Mesenchymal stem cell (in vitro differentiated cells and primary cell): ENCODE results near the gene CENPP.
A peak's percentile ranks its signal among the peaks of the same experiment; 100 is the strongest.
"Not testable (repeated sequence)": the region's sequence is repeated elsewhere in the genome, so short reads cannot be mapped to it uniquely, and the experiment has no call there.

Experiments
- DNase-seq: peaks from one replicate; pipeline ENCODE4 v3.0.0-alpha.2; 2013
- H2AFZ ChIP-seq: one replicate; pipeline ENCODE4 v1.6.1; 2013; ENCODE audit warnings: low read depth, mild to moderate bottlenecking, control low read depth, inconsistent platforms, low read length, moderate library complexity
- H2AK5ac ChIP-seq: 2 replicates; pipeline ENCODE4 v1.6.1; 2013; ENCODE audit warnings: low read length, moderate library complexity, mild to moderate bottlenecking, inconsistent platforms; ENCODE audit not compliant: severe bottlenecking
- H2BK120ac ChIP-seq: one replicate; pipeline ENCODE4 v1.6.1; 2013; ENCODE audit warnings: low read depth, mild to moderate bottlenecking, inconsistent platforms, low read length, moderate library complexity
- H2BK12ac ChIP-seq, 2 experiments: one replicate each; pipeline ENCODE4 v1.6.1; 2013; ENCODE audit warnings: inconsistent platforms in 2 of 2, low read length in 2 of 2, mild to moderate bottlenecking in 2 of 2, moderate library complexity in 2 of 2, control low read depth in 1 of 2
- H2BK15ac ChIP-seq: one replicate; pipeline ENCODE4 v1.6.1; 2013; ENCODE audit warnings: mild to moderate bottlenecking, low read depth, inconsistent platforms; ENCODE audit not compliant: poor library complexity, severe bottlenecking
- H2BK5ac ChIP-seq: 2 replicates; pipeline ENCODE4 v1.6.1; 2013; ENCODE audit warnings: low read depth, mild to moderate bottlenecking, low read length, control low read depth, inconsistent platforms; ENCODE audit not compliant: poor library complexity, severe bottlenecking
- H3K14ac ChIP-seq, 2 experiments: one replicate each; pipeline ENCODE4 v1.6.1; 2013; ENCODE audit warnings: inconsistent platforms in 2 of 2, low read length in 2 of 2, control low read depth in 1 of 2, mild to moderate bottlenecking in 1 of 2, moderate library complexity in 1 of 2
- H3K18ac ChIP-seq, 2 experiments: one replicate each; pipeline ENCODE4 v1.6.1; 2013; ENCODE audit warnings: inconsistent platforms in 2 of 2, low read length in 2 of 2, control low read depth in 1 of 2, low read depth in 1 of 2, mild to moderate bottlenecking in 1 of 2
- H3K23ac ChIP-seq, 2 experiments: one replicate each; pipeline ENCODE4 v1.6.1; 2013; ENCODE audit warnings: inconsistent platforms in 2 of 2, low read length in 2 of 2, mild to moderate bottlenecking in 2 of 2, moderate library complexity in 2 of 2, control low read depth in 1 of 2
- H3K27ac ChIP-seq: 2 replicates; pipeline ENCODE4 v1.5.1; 2013; ENCODE audit warnings: mild to moderate bottlenecking, moderate library complexity, low read length, control low read depth, inconsistent platforms; ENCODE audit not compliant: poor library complexity, severe bottlenecking
- H3K27me3 ChIP-seq, 2 experiments: 2 replicates each; pipeline versions ENCODE4 v1.6.1 to v1.7.0; 2013; ENCODE audit warnings: low read length in 2 of 2, mild to moderate bottlenecking in 2 of 2, moderate library complexity in 2 of 2, control low read depth in 1 of 2, inconsistent platforms in 1 of 2; ENCODE audit not compliant: control insufficient read depth in 1 of 2, insufficient read depth in 1 of 2
- H3K36me3 ChIP-seq, 2 experiments: 2 replicates each; pipeline versions ENCODE4 v1.6.1 to v1.7.0; 2013; ENCODE audit warnings: low read length in 2 of 2, control low read depth in 1 of 2, inconsistent platforms in 1 of 2, low read depth in 1 of 2, mild to moderate bottlenecking in 1 of 2; ENCODE audit not compliant: insufficient read depth in 2 of 2, control insufficient read depth in 1 of 2
- H3K4ac ChIP-seq, 2 experiments: one replicate each; pipeline ENCODE4 v1.6.1; 2013; ENCODE audit warnings: inconsistent platforms in 2 of 2, low read length in 2 of 2, mild to moderate bottlenecking in 2 of 2, moderate library complexity in 2 of 2, control low read depth in 1 of 2, low read depth in 1 of 2
- H3K4me1 ChIP-seq: 2 replicates; pipeline ENCODE4 v1.6.1; 2013; ENCODE audit warnings: low read depth, low read length, control low read depth; ENCODE audit not compliant: control insufficient read depth, insufficient read depth
- H3K4me2 ChIP-seq: 2 replicates; pipeline ENCODE4 v1.6.1; 2013; ENCODE audit warnings: low read length, mild to moderate bottlenecking, inconsistent platforms; ENCODE audit not compliant: poor library complexity, severe bottlenecking
- H3K4me3 ChIP-seq, 2 experiments: 2 replicates each; pipeline versions ENCODE4 v1.5.1 to v1.7.0; 2013; ENCODE audit warnings: low read length in 2 of 2, mild to moderate bottlenecking in 2 of 2, control low read depth in 1 of 2, low read depth in 1 of 2; ENCODE audit not compliant: insufficient read depth in 1 of 2
- H3K79me1 ChIP-seq: replicated peaks from 2 replicates; pipeline ENCODE4 v1.6.1; 2013; ENCODE audit warnings: mild to moderate bottlenecking, control low read depth, low read length, inconsistent platforms; ENCODE audit not compliant: poor library complexity, severe bottlenecking
- H3K9ac ChIP-seq: 2 replicates; pipeline ENCODE4 v1.7.0; 2013; ENCODE audit warnings: mild to moderate bottlenecking, low read length, moderate library complexity
- H3K9me3 ChIP-seq: 2 replicates; pipeline ENCODE4 v1.7.0; 2013; ENCODE audit warnings: mild to moderate bottlenecking, low read length; ENCODE audit not compliant: control insufficient read depth
- H4K8ac ChIP-seq: one replicate; pipeline ENCODE4 v1.6.1; 2013; ENCODE audit warnings: inconsistent platforms, mild to moderate bottlenecking, low read length, moderate library complexity
- H4K91ac ChIP-seq: one replicate; pipeline ENCODE4 v1.6.1; 2013; ENCODE audit warnings: mild to moderate bottlenecking, low read length, inconsistent platforms
- WGBS: methylation state at CpG from one replicate; pipeline ENCODE4 v1.1.7; 2013; ENCODE audit warnings: mixed read lengths; 5-methylcytosine and 5-hydroxymethylcytosine counted together

CENPP gene

DNA sequence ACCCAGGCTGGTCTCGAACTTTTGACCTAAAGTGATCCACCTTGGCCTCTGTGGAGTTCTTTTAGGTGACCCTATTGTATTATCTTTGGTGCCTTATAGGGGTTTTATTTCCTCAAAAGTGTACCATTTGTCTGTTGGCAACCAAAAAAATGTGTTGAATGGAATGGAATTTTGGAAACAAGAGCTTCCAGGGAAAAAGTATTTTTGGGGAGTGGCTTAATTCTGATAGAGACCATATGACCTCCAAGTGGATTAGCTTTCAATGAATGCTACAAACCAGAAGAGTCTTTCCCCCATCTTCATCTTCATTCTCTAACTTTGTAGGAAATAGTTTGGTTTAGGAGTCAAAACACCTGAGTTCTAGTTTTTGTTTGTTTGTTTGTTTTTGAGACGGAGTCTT, 82.1 kb downstream of the CENPP start:
- H3K4me1 ChIP-seq, result no peaks in the 10 kb centered on the region
- no peak overlapping the region for H2BK12ac ChIP-seq
- no peaks in the 10 kb centered on the region for H3K27me3 ChIP-seq
- H2AFZ ChIP-seq, result no peak overlapping the region
- no peak overlapping the region for H3K4me2 ChIP-seq
- no peak overlapping the region for H4K91ac ChIP-seq
- no peak overlapping the region for H2BK5ac ChIP-seq
- no peak overlapping the region for H3K23ac ChIP-seq
- H2BK120ac ChIP-seq, result no peak overlapping the region
- 95% methylated on average over 2 of the region's 2 CpGs for WGBS
- H3K4ac ChIP-seq, result no peak overlapping the region
- no peak overlapping the region for H3K14ac ChIP-seq
- H2AK5ac ChIP-seq, result no peak overlapping the region
- H3K9ac ChIP-seq, result no peak overlapping the region
- no peak overlapping the region for H2BK15ac ChIP-seq
- no peak overlapping the region for H3K27ac ChIP-seq
- H3K9me3 ChIP-seq, result no peaks in the 10 kb centered on the region
- H3K79me1 ChIP-seq, result no peaks in the 10 kb centered on the region
- no peak overlapping the region for H4K8ac ChIP-seq
- no peak overlapping the region for H3K4me3 ChIP-seq
- no peak for DNase-seq
- H3K18ac ChIP-seq, result no peak overlapping the region
- no peaks in the 10 kb centered on the region for H3K36me3 ChIP-seq

DNA sequence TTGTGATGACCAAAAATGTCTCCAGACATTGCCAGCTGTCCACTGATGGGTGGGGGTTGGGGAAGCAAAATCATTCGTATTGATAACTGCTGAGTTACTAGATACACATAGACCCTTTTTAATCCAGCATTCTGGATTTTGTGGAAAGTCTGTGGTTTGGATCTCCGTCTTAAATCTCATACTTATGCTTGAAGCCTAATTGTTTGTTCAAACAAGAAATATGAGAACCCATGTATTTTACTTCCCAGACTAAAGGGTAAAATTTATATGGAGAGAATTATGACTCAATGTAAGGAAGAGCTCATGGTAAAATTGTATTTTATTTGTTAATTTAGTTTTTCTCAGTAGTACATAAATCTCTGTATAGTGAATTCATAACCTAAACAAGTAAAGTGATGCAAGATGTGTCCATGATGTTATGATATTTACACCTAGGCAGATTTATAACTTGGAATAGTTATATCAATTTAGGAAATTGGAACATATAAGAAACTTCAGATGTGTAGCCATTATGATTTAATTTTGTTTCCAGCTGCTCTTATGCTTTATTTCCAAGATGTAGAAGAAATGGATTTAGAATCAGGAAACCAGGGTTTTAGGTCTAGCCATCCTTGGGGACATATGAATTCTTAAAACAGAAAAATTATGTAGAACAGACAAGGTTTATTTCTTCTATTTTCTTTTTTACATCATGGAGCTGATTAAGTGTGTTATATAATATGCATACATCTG, 83.2 kb downstream of the CENPP start:
- Histone ChIP-seq H4K91ac (no peak overlapping the region), H3K4ac (no peak overlapping the region), H3K27ac (no peak overlapping the region), H2AFZ (no peak overlapping the region), H3K9ac (no peak overlapping the region), H3K27me3 (no peaks in the 10 kb centered on the region), H3K4me3 (no peak overlapping the region), H3K36me3 (no peaks in the 10 kb centered on the region), H2BK15ac (no peak overlapping the region), H3K4me2 (no peak overlapping the region), H3K4me1 (no peaks in the 10 kb centered on the region), H3K23ac (no peak overlapping the region), H2AK5ac (no peak overlapping the region), H3K14ac (no peak overlapping the region), H3K18ac (no peak overlapping the region), H2BK5ac (no peak overlapping the region), H4K8ac (no peak overlapping the region), H3K9me3 (no peaks in the 10 kb centered on the region), H2BK12ac (no peak overlapping the region), H3K79me1 (no peaks in the 10 kb centered on the region), H2BK120ac (no peak overlapping the region)
- WGBS, result 100% methylated on average over 1 of the region's 2 CpGs
- DNase-seq, result no peak

DNA sequence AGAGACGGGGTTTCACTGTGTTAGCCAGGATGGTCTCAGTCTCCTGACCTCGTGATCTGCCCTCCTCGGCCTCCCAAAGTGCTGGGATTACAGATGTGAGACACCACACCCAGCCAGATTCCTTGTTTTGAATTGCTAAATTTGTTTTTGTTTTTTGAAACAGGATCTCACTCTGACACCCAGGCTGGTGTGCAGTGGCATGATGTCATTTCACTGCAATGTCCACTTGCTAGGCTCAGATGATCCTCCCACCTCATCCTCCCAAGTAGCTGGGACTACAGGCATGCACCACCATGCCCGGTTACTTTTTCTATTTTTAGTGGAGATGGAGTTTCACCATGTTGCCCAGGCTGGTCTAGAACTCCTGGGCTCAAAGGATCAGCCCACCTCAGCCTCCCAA, 85.4 kb downstream of the CENPP start:
- H3K9me3 ChIP-seq, H2BK120ac ChIP-seq, H3K4ac ChIP-seq, H3K79me1 ChIP-seq, H3K4me2 ChIP-seq, H4K91ac ChIP-seq, H3K4me1 ChIP-seq, H2BK5ac ChIP-seq, H2BK12ac ChIP-seq, H3K36me3 ChIP-seq, H2AFZ ChIP-seq, H4K8ac ChIP-seq, H3K27ac ChIP-seq, H3K14ac ChIP-seq, H3K27me3 ChIP-seq, H2AK5ac ChIP-seq, H2BK15ac ChIP-seq, H3K23ac ChIP-seq, H3K18ac ChIP-seq, H3K4me3 ChIP-seq, DNase-seq: not testable (repeated sequence)
- peak overlapping the region; percentile 32 for H3K9ac ChIP-seq
- WGBS, result 84% methylated on average over 4 of the region's 4 CpGs

DNA sequence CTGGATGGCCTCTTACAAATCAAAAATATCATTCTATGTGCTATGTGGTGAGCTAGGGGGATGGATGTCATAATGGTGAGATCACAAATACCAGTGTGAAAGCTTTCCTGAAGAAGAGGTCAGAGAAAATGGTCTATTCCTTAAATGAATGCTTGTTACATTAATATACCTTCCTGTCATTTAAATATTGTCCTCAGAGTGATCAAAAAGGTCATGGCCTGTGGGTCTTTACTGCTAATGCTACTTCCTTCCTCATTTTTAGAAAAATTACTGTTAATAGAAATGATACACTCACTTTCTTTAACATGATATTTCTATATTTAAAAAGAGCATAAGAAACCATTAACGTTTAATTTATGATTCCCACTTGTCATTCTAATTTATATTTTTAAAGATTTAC, 88.8 kb downstream of the CENPP start:
- no peak overlapping the region for H2BK12ac ChIP-seq
- H3K79me1 ChIP-seq, result no peaks in the 10 kb centered on the region
- H3K4me3 ChIP-seq, result no peak overlapping the region
- no peak overlapping the region for H2BK5ac ChIP-seq
- no peak overlapping the region for H2BK120ac ChIP-seq
- no peak overlapping the region for H3K27ac ChIP-seq
- H4K8ac ChIP-seq, result no peak overlapping the region
- H3K4ac ChIP-seq, result no peak overlapping the region
- no peaks in the 10 kb centered on the region for H3K4me1 ChIP-seq
- H3K18ac ChIP-seq, result no peak overlapping the region
- no peak overlapping the region for H3K23ac ChIP-seq
- no peak overlapping the region for H2AFZ ChIP-seq
- H4K91ac ChIP-seq, result no peak overlapping the region
- no peak overlapping the region for H3K9ac ChIP-seq
- H3K14ac ChIP-seq, result no peak overlapping the region
- DNase-seq, result no peak
- no peaks in the 10 kb centered on the region for H3K9me3 ChIP-seq
- H3K36me3 ChIP-seq, result no peaks in the 10 kb centered on the region
- H3K4me2 ChIP-seq, result no peak overlapping the region
- WGBS, result no CpG with 5 or more reads among the region's 1 CpG
- no peak overlapping the region for H2BK15ac ChIP-seq
- no peaks in the 10 kb centered on the region for H3K27me3 ChIP-seq
- H2AK5ac ChIP-seq, result no peak overlapping the region
